A549 (cell line): ENCODE data around the gene LPCAT1. TPM values are rescaled to one million over a fixed set of nuclear protein-coding genes. Genes with fewer than 3 reads are reported as not detected.
A peak's percentile ranks its signal among the peaks of the same experiment; 100 is the strongest.

Experiments used
- ATAC-seq, 2 experiments: fragments of 200-7000 bp in 1 of 2; fragments of >200 bp in 1 of 2; cut with Nextera tagmentation in 1 of 2; cut with Tn5 transposase in 1 of 2; 3 replicates each; pipeline versions ENCODE4 v1.8.0 to v1.9.1; 2018 to 2020; ENCODE audit warnings: mild to moderate bottlenecking in 1 of 2, moderate library complexity in 1 of 2
- CTCF ChIA-PET: fragments of 300-600 bp; sonication (Branson Sonifier 250); formaldehyde crosslinking; extraction: SDS; loops from one replicate; lab custom pipeline; 2021; ENCODE audit warnings: antibody characterized with exemption, inconsistent platforms; lab: Yijun Ruan, JAX
- POLR2A ChIA-PET: fragments of 350-600 bp; formaldehyde crosslinking; extraction: SDS; loops from one replicate; lab custom pipeline; 2021; ENCODE audit warnings: antibody characterized with exemption, inconsistent platforms; lab: Yijun Ruan, JAX
- DNase-seq, 2 experiments: peaks; one replicate each; pipeline versions ENCODE4 v3.0.0 to v3.0.0-alpha.2; 2011 to 2016; ENCODE audit warnings: low read depth in 1 of 2, low spot score in 1 of 2
- FAIRE-seq: peaks from 2 replicates; lab custom pipeline; 2011; peaks lifted over from hg19 to GRCh38; lab: Jason Lieb, UNC
- H3K27ac ChIP-seq, 2 experiments: fragments of >200 bp; sonication (Bioruptor Twin); formaldehyde crosslinking; 3 replicates each; pipeline ENCODE4 v1.5.1; 2016 to 2017
- H3K4me1 ChIP-seq: fragments of >200 bp; sonication (Bioruptor Twin); formaldehyde crosslinking; 3 replicates; pipeline ENCODE4 v1.6.1; 2016
- H3K4me2 ChIP-seq: fragments of >200 bp; sonication (Bioruptor Twin); formaldehyde crosslinking; 3 replicates; pipeline ENCODE4 v1.6.1; 2016
- H3K4me3 ChIP-seq: fragments of >200 bp; sonication (Bioruptor Twin); formaldehyde crosslinking; 3 replicates; pipeline ENCODE4 v1.5.1; 2016
- H3K9me3 ChIP-seq: fragments of >200 bp; sonication (Bioruptor Twin); formaldehyde crosslinking; 3 replicates; pipeline ENCODE4 v1.6.1; 2016
- BHLHE40 ChIP-seq: IDR thresholded peaks from 2 replicates; pipeline ENCODE4 v1.6.1; 2012; ENCODE audit warnings: low read depth, low read length, inconsistent platforms
- CBX2 ChIP-seq: fragments of 200-600 bp; sonication (generic); IDR thresholded peaks from 2 replicates; pipeline ENCODE4 v1.6.1; 2016; ENCODE audit warnings: low read depth, mild to moderate bottlenecking, borderline replicate concordance
- CEBPB ChIP-seq, 2 experiments: fragments of >200 bp in 1 of 2; sonication (Bioruptor Twin) in 1 of 2; formaldehyde crosslinking in 1 of 2; IDR thresholded peaks; 2 replicates each; pipeline ENCODE4 v1.6.1; 2012 to 2016
- CHD4 ChIP-seq: fragments of 200-600 bp; sonication (generic); IDR thresholded peaks from 2 replicates; pipeline ENCODE4 v1.6.1; 2016; ENCODE audit warnings: antibody characterized with exemption, mild to moderate bottlenecking, borderline replicate concordance
- CTCF ChIP-seq: fragments of >200 bp; sonication (Bioruptor Twin); formaldehyde crosslinking; IDR thresholded peaks from 3 replicates; pipeline ENCODE4 v1.5.1; 2016
- E2F6 ChIP-seq: IDR thresholded peaks from 2 replicates; pipeline ENCODE4 v1.6.1; 2012; ENCODE audit warnings: low read depth, borderline replicate concordance
- EHF ChIP-seq: fragments of 250-450 bp; sonication (Bioruptor Pico); IDR thresholded peaks from 2 replicates; pipeline ENCODE4 v1.5.0; 2020; ENCODE audit warnings: mild to moderate bottlenecking
- EP300 ChIP-seq, 2 experiments: fragments of >200 bp; sonication (Bioruptor Twin); formaldehyde crosslinking; IDR thresholded peaks; 2 replicates in 1 of 2; 3 replicates in 1 of 2; pipeline ENCODE4 v1.6.1; 2016 to 2017
- FOSB ChIP-seq: fragments of 250-450 bp; sonication (Bioruptor Pico); IDR thresholded peaks from 2 replicates; pipeline ENCODE4 v1.5.0; 2020; ENCODE audit warnings: mild to moderate bottlenecking, moderate library complexity
- FOSL2 ChIP-seq, 2 experiments: fragments of 450-650 bp in 1 of 2; fragments of >200 bp in 1 of 2; sonication (Bioruptor Twin) in 1 of 2; formaldehyde crosslinking; IDR thresholded peaks; 2 replicates each; pipeline versions ENCODE4 v1.5.0 to v1.6.1; 2016 to 2020; ENCODE audit warnings: mild to moderate bottlenecking in 1 of 2, moderate library complexity in 1 of 2
- FOXS1 ChIP-seq: fragments of 250-450 bp; sonication (Bioruptor Pico); IDR thresholded peaks from 2 replicates; pipeline ENCODE4 v1.5.0; 2020; ENCODE audit warnings: mild to moderate bottlenecking, moderate library complexity
- GATA3 ChIP-seq: IDR thresholded peaks from 2 replicates; pipeline ENCODE4 v1.6.1; 2012; ENCODE audit warnings: borderline replicate concordance
- HES2 ChIP-seq: fragments of >200 bp; sonication (Bioruptor Twin); formaldehyde crosslinking; IDR thresholded peaks from 2 replicates; pipeline ENCODE4 v1.6.1; 2016
- HMGXB4 ChIP-seq: fragments of 250-450 bp; sonication (Bioruptor Pico); IDR thresholded peaks from 2 replicates; pipeline ENCODE4 v1.5.0; 2021; ENCODE audit warnings: mild to moderate bottlenecking, moderate library complexity, borderline replicate concordance
- JUNB ChIP-seq: fragments of >200 bp; sonication (Bioruptor Twin); formaldehyde crosslinking; IDR thresholded peaks from 2 replicates; pipeline ENCODE4 v1.6.1; 2016
- MAX ChIP-seq: IDR thresholded peaks from 2 replicates; pipeline ENCODE4 v1.6.1; 2012
- MYC ChIP-seq: IDR thresholded peaks from 2 replicates; pipeline ENCODE4 v1.6.1; 2012; ENCODE audit warnings: mild to moderate bottlenecking, inconsistent platforms, low read length, improper control_type of control experiment, borderline replicate concordance
- NFE2L2 ChIP-seq: fragments of 150-350 bp; conservative IDR thresholded peaks from 2 replicates; pipeline ENCODE4 v1.6.1; 2014; ENCODE audit warnings: low read length
- PBX3 ChIP-seq: IDR thresholded peaks from 2 replicates; pipeline ENCODE4 v1.6.1; 2012
- PHF8 ChIP-seq: fragments of 200-600 bp; sonication (generic); IDR thresholded peaks from 2 replicates; pipeline ENCODE4 v1.6.1; 2016; ENCODE audit warnings: low read depth, mild to moderate bottlenecking, antibody characterized with exemption, moderate library complexity, borderline replicate concordance
- POLR2AphosphoS2 ChIP-seq: conservative IDR thresholded peaks from 2 replicates; pipeline ENCODE4 v1.6.1; 2012; ENCODE audit warnings: low read length, improper control_type of control experiment, inconsistent platforms
- RCOR1 ChIP-seq: fragments of 150-350 bp; IDR thresholded peaks from 2 replicates; pipeline ENCODE4 v1.6.1; 2014; ENCODE audit warnings: antibody characterized with exemption, low read length, low read depth
- RNF2 ChIP-seq: fragments of 200-600 bp; sonication (generic); IDR thresholded peaks from 2 replicates; pipeline ENCODE4 v1.6.1; 2016; ENCODE audit warnings: low read depth, mild to moderate bottlenecking, antibody characterized with exemption, moderate library complexity, borderline replicate concordance
- SMC3 ChIP-seq: fragments of >200 bp; sonication (Bioruptor Twin); formaldehyde crosslinking; IDR thresholded peaks from 3 replicates; pipeline ENCODE4 v1.6.1; 2018; ENCODE audit warnings: inconsistent platforms
- SREBF2 ChIP-seq: fragments of 450-650 bp; IDR thresholded peaks from 2 replicates; pipeline ENCODE4 v1.6.1; 2014; ENCODE audit warnings: mild to moderate bottlenecking, moderate library complexity
- TFCP2L1 ChIP-seq: fragments of 250-450 bp; sonication (Bioruptor Pico); IDR thresholded peaks from 2 replicates; pipeline ENCODE4 v1.5.0; 2021; ENCODE audit warnings: mild to moderate bottlenecking
- TP53 ChIP-seq: fragments of 250-450 bp; sonication (Bioruptor Pico); IDR thresholded peaks from 2 replicates; pipeline ENCODE4 v1.5.0; 2021; ENCODE audit warnings: mild to moderate bottlenecking, moderate library complexity
- USF2 ChIP-seq: fragments of 450-650 bp; IDR thresholded peaks from 2 replicates; pipeline ENCODE4 v1.6.1; 2014; ENCODE audit warnings: antibody characterized with exemption
- ZNF302 ChIP-seq: fragments of 250-450 bp; sonication (Bioruptor Pico); IDR thresholded peaks from 2 replicates; pipeline ENCODE4 v1.9.0; 2021; ENCODE audit warnings: inconsistent platforms, mild to moderate bottlenecking, moderate library complexity
- ZSCAN20 ChIP-seq: fragments of 250-450 bp; sonication (Bioruptor Pico); IDR thresholded peaks from 2 replicates; pipeline ENCODE4 v1.8.0; 2022; ENCODE audit warnings: mild to moderate bottlenecking, moderate library complexity
- WGBS: methylation state at CpG from one replicate; pipeline ENCODE4 v1.1.6; 2017; ENCODE audit errors: missing lambda C conversion rate; 5-methylcytosine and 5-hydroxymethylcytosine counted together
- polyA plus RNA-seq, 4 experiments: library from polyadenylated mRNA; depleted of rRNA in 3 of 4; stranded (reverse); fragments of >200 nt; fragmentation: RNase III in 1 of 4; extraction: RNeasy Plus Mini Kit Qiagen cat#74134 plus additional on column Dnase treatment in 1 of 4; gene quantifications; 2 replicates in 3 of 4; 3 replicates in 1 of 4; pipeline ENCODE4 v1.2.3, GENCODE V29; 2011 to 2017

LPCAT1 gene
- polyA plus RNA-seq, 2 of the 4 experiments (the other 2 are of a cell fraction), result 22.9 to 74.9 TPM

- FAIRE-seq (peak; percentile 13), ATAC-seq (peak; percentile 32 to 40), DNase-seq (peak; percentile 33 to 48)
- Histone ChIP-seq H3K9me3 (no peaks in the 10 kb centered on the region), H3K4me1 (peaks cover 88% of the 10 kb centered on the region), H3K4me3 (peak overlapping the region; percentile 26; the same call in 1 of the 3 replicates), H3K4me2 (peak overlapping the region; percentile 76), H3K27ac (peak overlapping the region; percentile 88 to 94)
- ChIA-PET POLR2A (interaction anchor here (1.4 kb wide), 1 partner anchor 38 kb away, joined by 7 read pairs; no protein-coding TSS in a partner anchor), CTCF (interaction anchor here (0.6 to 1.6 kb wide), 9 partner anchors 29 to 308 kb away, joined by 3 to 4 read pairs (median 3); no protein-coding TSS in a partner anchor)
- WGBS, result 54% methylated on average over 19 of the region's 19 CpGs
- TF ChIP-seq FOXS1 (no peak), SMC3 (0 out of 3 replicates have a peak, but pooled peaks have one; percentile 16), ZNF302 (CRISPR knock-in tag) (no peak), RCOR1 (no peak), MYC (no peak), ZSCAN20 (CRISPR knock-in tag) (no peak), USF2 (no peak), TFCP2L1 (CRISPR knock-in tag) (no peak), PHF8 (no peak), BHLHE40 (no peak), SREBF2 (no peak), MAX (peak; percentile 82), JUNB (peak; percentile 82), RNF2 (no peak), HMGXB4 (no peak), POLR2AphosphoS2 (no peak), PBX3 (no peak), GATA3 (no peak), FOSB (CRISPR knock-in tag) (no peak), HES2 (no peak), CBX2 (no peak), TP53 (CRISPR knock-in tag) (no peak), FOSL2 (IDR thresholded peaks at IDR 0.05) (peak; percentile 51; the same call in 1 of the 2 replicates), FOSL2 (CRISPR knock-in tag; IDR thresholded peaks at IDR 0.05) (peak; percentile 59), EHF (no peak), CEBPB (IDR thresholded peaks at IDR 0.05) (peak; percentile 42 to 45; a peak in 3 of 4 replicates), E2F6 (no peak), EP300 (IDR thresholded peaks at IDR 0.05) (peak; percentile 70 to 73; a peak in 3 of 5 replicates), NFE2L2 (no peak), CTCF (no peak), CHD4 (no peak)
Observed at GRCh38 chr5:1516615-1517601, 6.9 kb downstream of the LPCAT1 start.
